B cell (primary cell): Measurements from ENCODE around the gene TMEM201. TPM values are rescaled to one million over a fixed set of nuclear protein-coding genes. Genes with fewer than 3 reads are reported as not detected.

ENCODE experiments used
- ATAC-seq: fragments of 200-7000 bp; cut with Tn5 transposase; one replicate; pipeline ENCODE4 v1.10.0; 2021; ENCODE audit warnings: low read depth, mild to moderate bottlenecking, moderate number of reproducible peaks, moderate library complexity
- CTCF ChIA-PET: fragments of 350-600 bp; sonication (Branson Sonifier 250); formaldehyde crosslinking; loops from one replicate; lab custom pipeline; 2021; ENCODE audit warnings: antibody characterized with exemption, inconsistent platforms; lab: Charles Lee
- POLR2A ChIA-PET: fragments of 350-600 bp; sonication (Branson Sonifier 250); formaldehyde crosslinking; loops from one replicate; lab custom pipeline; 2021; ENCODE audit warnings: antibody characterized with exemption; lab: Charles Lee
- DNase-seq: peaks from one replicate; pipeline ENCODE4 v3.0.0; 2013
- H2AFZ ChIP-seq: 2 replicates; pipeline ENCODE4 v1.6.1; 2012; ENCODE audit warnings: mild to moderate bottlenecking, low read depth, low read length; ENCODE audit not compliant: insufficient read depth, poor library complexity, severe bottlenecking
- H3K27ac ChIP-seq, 2 donors: 1 replicate in 1 of 2; 2 replicates in 1 of 2; pipeline ENCODE4 v1.5.1; 2012 to 2013; ENCODE audit warnings: low read length in 2 of 2, mild to moderate bottlenecking in 2 of 2, moderate library complexity in 1 of 2
- H3K27me3 ChIP-seq, 4 experiments: fragments of 200-600 bp in 1 of 4; sonication (generic) in 1 of 4; replicated peaks in 1 of 4; 1 replicate in 2 of 4; 2 replicates in 2 of 4; pipeline versions ENCODE4 v1.6.1 to v1.7.0; 2013 to 2016; ENCODE audit warnings: low read length in 3 of 4, mild to moderate bottlenecking in 2 of 4, mixed read lengths in 1 of 4, moderate library complexity in 1 of 4; ENCODE audit not compliant: insufficient read depth in 4 of 4, control insufficient read depth in 3 of 4; ENCODE audit errors: control extremely low read depth in 1 of 4
- H3K36me3 ChIP-seq, 2 experiments: replicated peaks in 1 of 2; 1 replicate in 1 of 2; 2 replicates in 1 of 2; pipeline versions ENCODE4 v1.6.1 to v1.7.1; 2013; ENCODE audit warnings: low read length in 1 of 2; ENCODE audit not compliant: insufficient read depth in 2 of 2, control insufficient read depth in 1 of 2; ENCODE audit errors: control extremely low read depth in 1 of 2, extremely low read depth in 1 of 2
- H3K4me1 ChIP-seq, 2 donors: fragments of 200-600 bp in 1 of 2; sonication (generic) in 1 of 2; 1 replicate in 1 of 2; 2 replicates in 1 of 2; pipeline versions ENCODE4 v1.5.1 to v1.6.1; 2013 to 2017; ENCODE audit warnings: low read length in 2 of 2; ENCODE audit not compliant: control insufficient read depth in 2 of 2, insufficient read depth in 2 of 2
- H3K4me2 ChIP-seq: replicated peaks from 2 replicates; pipeline ENCODE3; 2012; ENCODE audit warnings: mild to moderate bottlenecking, low read depth, low read length; ENCODE audit not compliant: poor library complexity, severe bottlenecking
- H3K4me3 ChIP-seq, 5 experiments: fragments of 200-600 bp in 1 of 5; sonication (generic) in 1 of 5; 1 replicate in 3 of 5; 2 replicates in 2 of 5; pipeline versions ENCODE4 v1.5.1 to v1.7.0; 2011 to 2016; ENCODE audit warnings: low read length in 4 of 5, mild to moderate bottlenecking in 4 of 5, low read depth in 2 of 5, control low read depth in 1 of 5, moderate library complexity in 1 of 5; ENCODE audit not compliant: insufficient read depth in 1 of 5; ENCODE audit errors: control extremely low read depth in 1 of 5, extremely low read depth in 1 of 5
- H3K79me2 ChIP-seq: fragments of 200-600 bp; sonication (generic); one replicate; pipeline ENCODE4 v1.6.0; 2016; ENCODE audit warnings: low read length; ENCODE audit not compliant: control insufficient read depth, insufficient read depth
- H3K9ac ChIP-seq: fragments of 200-600 bp; sonication (generic); 2 replicates; pipeline ENCODE4 v1.6.1; 2017; ENCODE audit warnings: mild to moderate bottlenecking, low read length, moderate library complexity
- H3K9me3 ChIP-seq, 3 donors: one replicate each; pipeline versions ENCODE4 v1.6.1 to v1.7.1; 2013; ENCODE audit warnings: low read length in 2 of 3; ENCODE audit not compliant: control insufficient read depth in 2 of 3, insufficient read depth in 1 of 3; ENCODE audit errors: control extremely low read depth in 1 of 3
- H4K20me1 ChIP-seq: 2 replicates; pipeline ENCODE4 v1.6.0; 2012; ENCODE audit warnings: mild to moderate bottlenecking, low read length; ENCODE audit not compliant: insufficient read depth, control insufficient read depth, poor library complexity, severe bottlenecking
- H3K27ac Mint-ChIP-seq: one replicate; pipeline ENCODE4 v1.8.0; 2021; ENCODE audit warnings: mixed read lengths
- H3K27me3 Mint-ChIP-seq: one replicate; pipeline ENCODE4 v1.8.0; 2021; ENCODE audit warnings: mixed read lengths
- H3K4me1 Mint-ChIP-seq: one replicate; pipeline ENCODE4 v1.8.0; 2021; ENCODE audit warnings: mixed read lengths
- H3K4me3 Mint-ChIP-seq: one replicate; pipeline ENCODE4 v1.8.0; 2021; ENCODE audit warnings: mixed read lengths
- H3K9me3 Mint-ChIP-seq: one replicate; pipeline ENCODE4 v1.8.0; 2022; ENCODE audit warnings: mixed read lengths; ENCODE audit not compliant: insufficient read depth
- CTCF ChIP-seq: fragments of 200-600 bp; IDR thresholded peaks from one replicate; pipeline ENCODE4 v1.8.0; 2022; ENCODE audit warnings: antibody characterized with exemption, mild to moderate bottlenecking
- EZH2 ChIP-seq: IDR thresholded peaks from 2 replicates; pipeline ENCODE4 v1.6.1; 2012; ENCODE audit warnings: borderline replicate concordance, low read depth, mild to moderate bottlenecking, moderate library complexity, low read length; ENCODE audit not compliant: insufficient read depth, poor library complexity, severe bottlenecking
- WGBS: methylation state at CpG from one replicate; pipeline ENCODE4 v1.1.5; 2013; ENCODE audit warnings: missing lambda C conversion rate; ENCODE audit not compliant: insufficient coverage; 5-methylcytosine and 5-hydroxymethylcytosine counted together
- intact Hi-C: fragments of 100-400 bp; cut with micrococcal nuclease; formaldehyde crosslinking; loops from one replicate; pipeline ENCODE4 v1.10.0; 2022
- polyA plus RNA-seq: library from polyadenylated mRNA; depleted of rRNA; stranded (reverse); fragments of >200 nt; gene quantifications from 2 replicates; pipeline ENCODE4 v1.2.3, GENCODE V29; 2012
- total RNA-seq, 2 donors: library from RNA; stranded (reverse); fragments of 120-200 nt in 1 of 2; gene quantifications; 1 replicate in 1 of 2; 2 replicates in 1 of 2; pipeline versions ENCODE4 v1.2.3 to v1.2.4, GENCODE V29; 2013 to 2022

The TMEM201 gene
- total and polyA plus RNA-seq, 2 donors (not counting 1 experiment from before 2014, with no cell fraction given): 6.5 to 9.1 TPM

- Histone ChIP-seq H4K20me1 (peaks cover 4% of the 10 kb centered on the region), H3K9me3 (no peaks in the 10 kb centered on the region), H2AFZ (no peak overlapping the region), H3K27me3 (no peaks in the 10 kb centered on the region), H3K27ac (no peak overlapping the region), H3K9ac (no peak overlapping the region), H3K4me1 (no peaks in the 10 kb centered on the region), H3K79me2 (peaks cover 5% of the 10 kb centered on the region), H3K4me3 (no peak overlapping the region), H3K4me2 (no peak overlapping the region), H3K36me3 (peaks cover 0 to 19% of the 10 kb centered on the region in 2 experiments)
- ChIA-PET CTCF (interaction anchor here (1.4 kb wide), 1 partner anchor 16 kb away, joined by 3 read pairs; no protein-coding TSS in a partner anchor), POLR2A (no interaction called here)
- 97% methylated on average over 8 of the region's 10 CpGs for WGBS
- no peaks in the 10 kb centered on the region for H3K27me3 Mint-ChIP-seq
- H3K4me3 Mint-ChIP-seq: no peak overlapping the region
- TF ChIP-seq EZH2: no peak
- TF ChIP-seq CTCF: no peak
- DNase-seq (no peak), ATAC-seq (no peak)
- intact Hi-C loops: no loop called here
- H3K27ac Mint-ChIP-seq: no peak overlapping the region
- no peaks in the 10 kb centered on the region for H3K4me1 Mint-ChIP-seq
- no peaks in the 10 kb centered on the region for H3K9me3 Mint-ChIP-seq
Observed at GRCh38 chr1:9599741-9600140, 11.0 kb downstream of the TMEM201 start.

GRCh38 chr1:9600861-9601834 is 12.4 kb downstream of the TMEM201 start:
- H3K4me3 Mint-ChIP-seq: no peak overlapping the region
- no peak overlapping the region for H2AFZ ChIP-seq
- no peaks in the 10 kb centered on the region for H3K4me1 ChIP-seq
- no peaks in the 10 kb centered on the region for H3K79me2 ChIP-seq
- WGBS: 97% methylated on average over 39 of the region's 39 CpGs
- no peak for ATAC-seq
- no peak for DNase-seq
- no peaks in the 10 kb centered on the region for H3K9me3 ChIP-seq
- no peak for TF ChIP-seq CTCF
- TF ChIP-seq EZH2: no peak
- CTCF ChIA-PET: no interaction called here
- no peak overlapping the region for H3K9ac ChIP-seq
- H3K9me3 Mint-ChIP-seq: no peaks in the 10 kb centered on the region
- no peak overlapping the region for H3K27ac Mint-ChIP-seq
- no peak overlapping the region for H3K4me3 ChIP-seq
- peaks cover 0 to 19% of the 10 kb centered on the region in 2 experiments for H3K36me3 ChIP-seq
- no peaks in the 10 kb centered on the region for H3K27me3 ChIP-seq
- H3K27me3 Mint-ChIP-seq: no peaks in the 10 kb centered on the region
- no peaks in the 10 kb centered on the region for H3K4me1 Mint-ChIP-seq
- intact Hi-C loops: no loop called here
- no peaks in the 10 kb centered on the region for H4K20me1 ChIP-seq
- H3K4me2 ChIP-seq: no peak overlapping the region
- POLR2A ChIA-PET: no interaction called here
- H3K27ac ChIP-seq: no peak overlapping the region
